HepG2 (cell line): Measurements from ENCODE around the gene DUSP15. TPM values are rescaled to one million over a fixed set of nuclear protein-coding genes. Genes with fewer than 3 reads are reported as not detected.

Source experiments
- KDM2A ChIP-seq: sonication (generic); formaldehyde crosslinking; IDR thresholded peaks from 2 replicates; pipeline ENCODE4 v1.4.0; 2020; ENCODE audit warnings: low read depth, missing genetic modification reagents, borderline replicate concordance
- MIER3 ChIP-seq: IDR thresholded peaks from 2 replicates; pipeline ENCODE4 v1.6.1; 2016; ENCODE audit warnings: missing compliant biosample characterization, borderline replicate concordance
- NBN ChIP-seq: fragments of 450-650 bp; conservative IDR thresholded peaks from 2 replicates; pipeline ENCODE4 v1.6.1; 2017
- PHF21A ChIP-seq: sonication (generic); formaldehyde crosslinking; IDR thresholded peaks from 2 replicates; pipeline ENCODE4 v1.5.0; 2020; ENCODE audit warnings: mild to moderate bottlenecking, missing genetic modification reagents
- RFX1 ChIP-seq: fragments of 450-650 bp; IDR thresholded peaks from 2 replicates; pipeline ENCODE4 v1.6.1; 2017
- RFX3 ChIP-seq: IDR thresholded peaks from 2 replicates; pipeline ENCODE4 v1.6.1; 2016; ENCODE audit warnings: missing biosample characterization, missing genetic modification reagents
- TBX3 ChIP-seq: fragments of 450-650 bp; IDR thresholded peaks from 2 replicates; pipeline ENCODE4 v1.6.1; 2017; ENCODE audit warnings: antibody characterized with exemption, mild to moderate bottlenecking, inconsistent platforms, borderline replicate concordance
- ZNF12 ChIP-seq: sonication (generic); formaldehyde crosslinking; IDR thresholded peaks from 2 replicates; pipeline ENCODE4 v1.5.0; 2020; ENCODE audit warnings: missing genetic modification reagents
- ZNF251 ChIP-seq: sonication (generic); formaldehyde crosslinking; IDR thresholded peaks from 2 replicates; pipeline ENCODE4 v1.9.0; 2021; ENCODE audit warnings: mild to moderate bottlenecking, missing genetic modification reagents
- ZNF674 ChIP-seq: sonication (generic); formaldehyde crosslinking; IDR thresholded peaks from 2 replicates; pipeline ENCODE4 v1.5.0; 2020; ENCODE audit warnings: low read depth, mild to moderate bottlenecking, missing genetic modification reagents
- ZNF766 ChIP-seq: sonication (generic); formaldehyde crosslinking; IDR thresholded peaks from 2 replicates; pipeline ENCODE4 v1.5.0; 2020; ENCODE audit warnings: missing genetic modification reagents, borderline replicate concordance
- ZNF768 ChIP-seq: sonication (generic); formaldehyde crosslinking; IDR thresholded peaks from 2 replicates; pipeline ENCODE4 v1.4.0; 2020; ENCODE audit warnings: missing genetic modification reagents
- polyA plus RNA-seq, 8 experiments: library from polyadenylated mRNA; depleted of rRNA in 3 of 8; stranded (reverse) in 7 of 8; unstranded in 1 of 8; fragments of >200 nt; fragmentation: Illumina TruSeq in 4 of 8; extraction: Trizol in 4 of 8; gene quantifications; 2 replicates each; pipeline versions ENCODE4 v1.2.1 to v1.2.3, GENCODE V29; 2011 to 2016; ENCODE audit warnings: low read depth in 4 of 8, missing spikeins in 1 of 8, mixed read lengths in 1 of 8; ENCODE audit not compliant: insufficient read depth in 1 of 8
- total RNA-seq, 5 experiments: library from RNA; depleted of rRNA; stranded (reverse); fragments of >200 nt; fragmentation: Illumina TruSeq; extraction: Trizol; gene quantifications; 2 replicates each; pipeline ENCODE4 v1.2.3, GENCODE V29; 2016; ENCODE audit warnings: low read depth in 1 of 5
- TF ChIP-seq, protein P1 (sequence below): IDR thresholded peaks from 2 replicates; pipeline ENCODE4 v1.6.1; 2016; ENCODE audit warnings: missing compliant biosample characterization, missing genetic modification reagents, borderline replicate concordance
- TF ChIP-seq, protein P2 (sequence below): sonication (generic); formaldehyde crosslinking; IDR thresholded peaks from 2 replicates; pipeline ENCODE4 v1.5.1; 2020; ENCODE audit warnings: mild to moderate bottlenecking, moderate library complexity, missing genetic modification reagents
- TF ChIP-seq, protein P3 (sequence below): sonication (generic); formaldehyde crosslinking; IDR thresholded peaks from 2 replicates; pipeline ENCODE4 v1.5.1; 2020; ENCODE audit warnings: missing genetic modification reagents, mild to moderate bottlenecking, borderline replicate concordance
- TF ChIP-seq, protein P4 (sequence below): fragments of 450-650 bp; IDR thresholded peaks from 2 replicates; pipeline ENCODE4 v1.6.1; 2016
- TF ChIP-seq, protein P5 (sequence below), 2 experiments: sonication (generic) in 1 of 2; formaldehyde crosslinking in 1 of 2; IDR thresholded peaks; 2 replicates each; pipeline versions ENCODE4 v1.5.1 to v1.6.1; 2011 to 2020; ENCODE audit warnings: borderline replicate concordance in 1 of 2, low read depth in 1 of 2, low read length in 1 of 2, mild to moderate bottlenecking in 1 of 2, missing genetic modification reagents in 1 of 2, moderate library complexity in 1 of 2
- TF ChIP-seq, protein P6 (sequence below): sonication (generic); formaldehyde crosslinking; IDR thresholded peaks from 2 replicates; pipeline ENCODE4 v1.8.0; 2022; ENCODE audit warnings: low read depth, missing genetic modification reagents

Gene DUSP15
- total and polyA plus RNA-seq, 2 of the 13 experiments (the other 11 are each of a cell fraction or from before 2014, with no cell fraction given) = 0.17 to 0.93 TPM

DNA sequence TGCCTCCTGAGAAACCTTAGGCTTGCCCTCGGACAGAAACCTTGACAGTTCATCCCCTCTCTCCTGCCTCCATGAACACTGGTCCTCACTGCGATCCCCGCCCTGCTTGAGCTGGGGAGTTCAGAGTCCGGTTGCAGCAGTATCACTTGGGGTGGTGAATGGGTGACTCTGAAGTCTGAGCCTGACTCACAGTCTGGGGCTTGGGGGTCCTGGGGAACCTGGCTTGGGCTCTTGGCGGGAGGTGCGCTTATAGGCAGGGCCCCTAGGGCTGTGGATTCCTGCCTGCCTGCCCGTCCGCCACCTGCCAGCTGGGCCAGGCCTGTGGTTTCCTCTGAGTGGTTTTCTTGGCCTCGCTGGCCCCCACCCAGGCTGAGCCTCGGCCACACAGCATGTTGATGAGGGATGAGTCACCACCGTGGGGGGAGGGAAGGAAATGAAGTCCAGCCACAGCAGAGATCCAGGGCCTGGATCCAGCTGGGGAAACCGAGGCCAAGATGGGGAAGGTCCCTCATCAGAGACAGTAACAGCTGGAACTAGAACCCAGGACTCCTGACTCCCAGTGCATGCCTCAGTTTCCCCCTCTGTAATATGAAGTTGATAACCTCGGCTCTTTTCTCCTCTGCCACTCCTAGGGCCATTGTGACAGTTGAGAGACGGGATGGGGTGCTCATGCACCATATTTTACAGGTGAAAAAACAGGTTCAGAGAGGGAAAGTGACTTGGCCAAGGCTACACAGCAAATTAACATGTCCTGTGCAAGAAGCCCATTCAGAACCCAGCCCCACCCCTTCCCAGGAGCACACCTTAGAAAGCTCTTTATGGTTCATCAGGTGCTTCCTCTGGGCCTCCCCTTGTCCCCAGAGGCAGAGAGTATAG, 34.1 kb downstream of the DUSP15 start (continued):
- TF ChIP-seq, protein P1, sequence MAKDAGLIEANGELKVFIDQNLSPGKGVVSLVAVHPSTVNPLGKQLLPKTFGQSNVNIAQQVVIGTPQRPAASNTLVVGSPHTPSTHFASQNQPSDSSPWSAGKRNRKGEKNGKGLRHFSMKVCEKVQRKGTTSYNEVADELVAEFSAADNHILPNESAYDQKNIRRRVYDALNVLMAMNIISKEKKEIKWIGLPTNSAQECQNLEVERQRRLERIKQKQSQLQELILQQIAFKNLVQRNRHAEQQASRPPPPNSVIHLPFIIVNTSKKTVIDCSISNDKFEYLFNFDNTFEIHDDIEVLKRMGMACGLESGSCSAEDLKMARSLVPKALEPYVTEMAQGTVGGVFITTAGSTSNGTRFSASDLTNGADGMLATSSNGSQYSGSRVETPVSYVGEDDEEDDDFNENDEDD (CRISPR knock-in tag) = no peak
- no peak for TF ChIP-seq PHF21A (CRISPR knock-in tag)
- TF ChIP-seq, protein P2, sequence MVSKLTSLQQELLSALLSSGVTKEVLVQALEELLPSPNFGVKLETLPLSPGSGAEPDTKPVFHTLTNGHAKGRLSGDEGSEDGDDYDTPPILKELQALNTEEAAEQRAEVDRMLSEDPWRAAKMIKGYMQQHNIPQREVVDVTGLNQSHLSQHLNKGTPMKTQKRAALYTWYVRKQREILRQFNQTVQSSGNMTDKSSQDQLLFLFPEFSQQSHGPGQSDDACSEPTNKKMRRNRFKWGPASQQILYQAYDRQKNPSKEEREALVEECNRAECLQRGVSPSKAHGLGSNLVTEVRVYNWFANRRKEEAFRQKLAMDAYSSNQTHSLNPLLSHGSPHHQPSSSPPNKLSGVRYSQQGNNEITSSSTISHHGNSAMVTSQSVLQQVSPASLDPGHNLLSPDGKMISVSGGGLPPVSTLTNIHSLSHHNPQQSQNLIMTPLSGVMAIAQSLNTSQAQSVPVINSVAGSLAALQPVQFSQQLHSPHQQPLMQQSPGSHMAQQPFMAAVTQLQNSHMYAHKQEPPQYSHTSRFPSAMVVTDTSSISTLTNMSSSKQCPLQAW (CRISPR knock-in tag) = 0 out of 2 replicates have a peak, but pooled peaks have one; percentile 32
- TF ChIP-seq, protein P3, sequence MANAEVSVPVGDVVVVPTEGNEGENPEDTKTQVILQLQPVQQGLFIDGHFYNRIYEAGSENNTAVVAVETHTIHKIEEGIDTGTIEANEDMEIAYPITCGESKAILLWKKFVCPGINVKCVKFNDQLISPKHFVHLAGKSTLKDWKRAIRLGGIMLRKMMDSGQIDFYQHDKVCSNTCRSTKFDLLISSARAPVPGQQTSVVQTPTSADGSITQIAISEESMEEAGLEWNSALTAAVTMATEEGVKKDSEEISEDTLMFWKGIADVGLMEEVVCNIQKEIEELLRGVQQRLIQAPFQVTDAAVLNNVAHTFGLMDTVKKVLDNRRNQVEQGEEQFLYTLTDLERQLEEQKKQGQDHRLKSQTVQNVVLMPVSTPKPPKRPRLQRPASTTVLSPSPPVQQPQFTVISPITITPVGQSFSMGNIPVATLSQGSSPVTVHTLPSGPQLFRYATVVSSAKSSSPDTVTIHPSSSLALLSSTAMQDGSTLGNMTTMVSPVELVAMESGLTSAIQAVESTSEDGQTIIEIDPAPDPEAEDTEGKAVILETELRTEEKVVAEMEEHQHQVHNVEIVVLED (CRISPR knock-in tag) = no peak
- no peak for TF ChIP-seq ZNF251
- TF ChIP-seq TBX3 = no peak
- TF ChIP-seq, protein P4, sequence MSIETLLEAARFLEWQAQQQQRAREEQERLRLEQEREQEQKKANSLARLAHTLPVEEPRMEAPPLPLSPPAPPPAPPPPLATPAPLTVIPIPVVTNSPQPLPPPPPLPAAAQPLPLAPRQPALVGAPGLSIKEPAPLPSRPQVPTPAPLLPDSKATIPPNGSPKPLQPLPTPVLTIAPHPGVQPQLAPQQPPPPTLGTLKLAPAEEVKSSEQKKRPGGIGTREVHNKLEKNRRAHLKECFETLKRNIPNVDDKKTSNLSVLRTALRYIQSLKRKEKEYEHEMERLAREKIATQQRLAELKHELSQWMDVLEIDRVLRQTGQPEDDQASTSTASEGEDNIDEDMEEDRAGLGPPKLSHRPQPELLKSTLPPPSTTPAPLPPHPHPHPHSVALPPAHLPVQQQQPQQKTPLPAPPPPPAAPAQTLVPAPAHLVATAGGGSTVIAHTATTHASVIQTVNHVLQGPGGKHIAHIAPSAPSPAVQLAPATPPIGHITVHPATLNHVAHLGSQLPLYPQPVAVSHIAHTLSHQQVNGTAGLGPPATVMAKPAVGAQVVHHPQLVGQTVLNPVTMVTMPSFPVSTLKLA = no peak
- peak; percentile 49 for TF ChIP-seq KDM2A (CRISPR knock-in tag)
- no peak for TF ChIP-seq ZNF674 (CRISPR knock-in tag)
- no peak for TF ChIP-seq ZNF12 (CRISPR knock-in tag)
- no peak for TF ChIP-seq ZNF766 (CRISPR knock-in tag)
- no peak for TF ChIP-seq RFX1
- TF ChIP-seq, protein P5, sequence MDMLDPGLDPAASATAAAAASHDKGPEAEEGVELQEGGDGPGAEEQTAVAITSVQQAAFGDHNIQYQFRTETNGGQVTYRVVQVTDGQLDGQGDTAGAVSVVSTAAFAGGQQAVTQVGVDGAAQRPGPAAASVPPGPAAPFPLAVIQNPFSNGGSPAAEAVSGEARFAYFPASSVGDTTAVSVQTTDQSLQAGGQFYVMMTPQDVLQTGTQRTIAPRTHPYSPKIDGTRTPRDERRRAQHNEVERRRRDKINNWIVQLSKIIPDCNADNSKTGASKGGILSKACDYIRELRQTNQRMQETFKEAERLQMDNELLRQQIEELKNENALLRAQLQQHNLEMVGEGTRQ (IDR thresholded peaks at IDR 0.05; ENCODE audit: low read depth, low read length) = no peak; the same call in 1 of the 2 replicates
- TF ChIP-seq, protein P5 (CRISPR knock-in tag; IDR thresholded peaks at IDR 0.05; ENCODE audit: borderline replicate concordance) = no peak
- no peak for TF ChIP-seq RFX3 (CRISPR knock-in tag)
- peak; percentile 19; the same call in 1 of the 2 replicates for TF ChIP-seq MIER3 (CRISPR knock-in tag)
- TF ChIP-seq NBN = no peak
- TF ChIP-seq ZNF768 (CRISPR knock-in tag) = peak; percentile 87; the same call in 1 of the 2 replicates
- TF ChIP-seq, protein P6, sequence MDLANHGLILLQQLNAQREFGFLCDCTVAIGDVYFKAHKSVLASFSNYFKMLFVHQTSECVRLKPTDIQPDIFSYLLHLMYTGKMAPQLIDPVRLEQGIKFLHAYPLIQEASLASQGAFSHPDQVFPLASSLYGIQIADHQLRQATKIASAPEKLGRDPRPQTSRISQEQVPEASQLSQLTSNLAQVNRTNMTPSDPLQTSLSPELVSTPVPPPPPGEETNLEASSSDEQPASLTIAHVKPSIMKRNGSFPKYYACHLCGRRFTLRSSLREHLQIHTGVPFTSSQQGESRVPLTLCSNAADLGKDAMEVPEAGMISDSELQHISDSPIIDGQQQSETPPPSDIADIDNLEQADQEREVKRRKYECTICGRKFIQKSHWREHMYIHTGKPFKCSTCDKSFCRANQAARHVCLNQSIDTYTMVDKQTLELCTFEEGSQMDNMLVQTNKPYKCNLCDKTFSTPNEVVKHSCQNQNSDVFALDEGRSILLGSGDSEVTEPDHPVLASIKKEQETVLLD (CRISPR knock-in tag) = no peak
